Activated CD8-positive, alpha-beta T cell treated with anti-CD3 and anti-CD28 coated beads for 36 hours (primary cell): Measurements from ENCODE around the gene SHANK1. TPM values are rescaled to one million over a fixed set of nuclear protein-coding genes. Genes with fewer than 3 reads are reported as not detected.

ENCODE experiments used
- ATAC-seq: fragments of 200-7000 bp; cut with Tn5 transposase; one replicate; pipeline ENCODE4 v1.10.0; 2021; ENCODE audit warnings: mild to moderate bottlenecking, moderate library complexity
- CTCF ChIA-PET: fragments of 350-600 bp; sonication (Branson Sonifier 250); formaldehyde crosslinking; loops from one replicate; lab custom pipeline; 2021; ENCODE audit warnings: antibody characterized with exemption; lab: Charles Lee
- POLR2A ChIA-PET: fragments of 350-600 bp; sonication (Branson Sonifier 250); formaldehyde crosslinking; loops from one replicate; lab custom pipeline; 2021; ENCODE audit warnings: antibody characterized with exemption; lab: Charles Lee
- DNase-seq: peaks from one replicate; pipeline ENCODE4 v3.0.0-alpha.2; 2020
- H3K27ac Mint-ChIP-seq: one replicate; pipeline ENCODE4 v1.8.0; 2021; ENCODE audit warnings: mild to moderate bottlenecking, mixed read lengths
- H3K27me3 Mint-ChIP-seq: one replicate; pipeline ENCODE4 v1.8.0; 2021; ENCODE audit warnings: mixed read lengths
- H3K36me3 Mint-ChIP-seq: one replicate; pipeline ENCODE4 v1.8.0; 2021; ENCODE audit warnings: low read depth, mixed read lengths
- H3K4me1 Mint-ChIP-seq: one replicate; pipeline ENCODE4 v1.8.0; 2021; ENCODE audit warnings: low read depth, mixed read lengths
- H3K4me3 Mint-ChIP-seq: one replicate; pipeline ENCODE4 v1.8.0; 2021; ENCODE audit warnings: mild to moderate bottlenecking, moderate library complexity, mixed read lengths
- H3K9me3 Mint-ChIP-seq: one replicate; pipeline ENCODE4 v1.8.0; 2021; ENCODE audit warnings: mixed read lengths
- CTCF ChIP-seq: fragments of 200-600 bp; IDR thresholded peaks from one replicate; pipeline ENCODE4 v1.8.0; 2022; ENCODE audit warnings: antibody characterized with exemption, mild to moderate bottlenecking
- intact Hi-C: fragments of 100-400 bp; cut with micrococcal nuclease; formaldehyde crosslinking; loops from one replicate; pipeline ENCODE4 v1.10.0; 2022
- total RNA-seq, 2 experiments: library from RNA; stranded (reverse); gene quantifications; one replicate each; pipeline ENCODE4 v1.2.3, GENCODE V29; 2021

Gene SHANK1
- total RNA-seq, 2 experiments from 2014 or later, result 0.25 TPM; not detected in 1

GRCh38 chr19:50648659-50649058 is 70.9 kb downstream of the SHANK1 start:
- Mint-ChIP-seq H3K4me3 (no peak overlapping the region), H3K9me3 (no peaks in the 10 kb centered on the region), H3K36me3 (no peaks in the 10 kb centered on the region), H3K27me3 (peaks cover 21% of the 10 kb centered on the region), H3K4me1 (no peaks in the 10 kb centered on the region), H3K27ac (no peak overlapping the region)
- ATAC-seq (no peak), DNase-seq (no peak)
- ChIA-PET CTCF (interaction anchor here (1.2 to 1.5 kb wide), 2 partner anchors 41 to 92 kb away, joined by 3 read pairs; no protein-coding TSS in a partner anchor), POLR2A (no interaction called here)
- no peak for TF ChIP-seq CTCF
- intact Hi-C loops, result no loop called here

GRCh38 chr19:50647879-50648615 is 71.6 kb downstream of the SHANK1 start:
- intact Hi-C loops, result no loop called here
- DNase-seq, result no peak
- Mint-ChIP-seq H3K4me3 (no peak overlapping the region), H3K27me3 (peaks cover 21% of the 10 kb centered on the region), H3K36me3 (no peaks in the 10 kb centered on the region), H3K9me3 (no peaks in the 10 kb centered on the region), H3K27ac (no peak overlapping the region), H3K4me1 (no peaks in the 10 kb centered on the region)
- no peak for TF ChIP-seq CTCF
- CTCF ChIA-PET, result interaction anchor here (1.2 to 1.5 kb wide), 2 partner anchors 40 to 92 kb away, joined by 3 read pairs; no protein-coding TSS in a partner anchor
- POLR2A ChIA-PET, result no interaction called here
- ATAC-seq, result no peak

GRCh38 chr19:50646074-50646807 is 73.4 kb downstream of the SHANK1 start:
- Mint-ChIP-seq H3K4me3 (no peak overlapping the region), H3K9me3 (no peaks in the 10 kb centered on the region), H3K27me3 (peaks cover 19% of the 10 kb centered on the region), H3K27ac (no peak overlapping the region), H3K4me1 (no peaks in the 10 kb centered on the region), H3K36me3 (no peaks in the 10 kb centered on the region)
- intact Hi-C loops, result no loop called here
- TF ChIP-seq CTCF, result no peak
- ChIA-PET POLR2A (no interaction called here), CTCF (no interaction called here)
- DNase-seq (no peak), ATAC-seq (no peak)

GRCh38 chr19:50645107-50645506 is 74.5 kb downstream of the SHANK1 start:
- H3K27ac Mint-ChIP-seq, result no peak overlapping the region
- ChIA-PET POLR2A (no interaction called here), CTCF (no interaction called here)
- no peaks in the 10 kb centered on the region for H3K4me1 Mint-ChIP-seq
- intact Hi-C loops, result no loop called here
- ATAC-seq (no peak), DNase-seq (no peak)
- no peak for TF ChIP-seq CTCF
- no peak overlapping the region for H3K4me3 Mint-ChIP-seq
- peaks cover 24% of the 10 kb centered on the region for H3K27me3 Mint-ChIP-seq
- H3K36me3 Mint-ChIP-seq, result no peaks in the 10 kb centered on the region
- H3K9me3 Mint-ChIP-seq, result no peaks in the 10 kb centered on the region
